Progenitor cell of endocrine pancreas (in vitro differentiated cells): ENCODE measurements around the gene ANO2. TPM values are rescaled to one million over a fixed set of nuclear protein-coding genes. Genes with fewer than 3 reads are reported as not detected.

ENCODE experiments used
- DNase-seq: peaks from one replicate; pipeline ENCODE4 v3.0.0; 2021; ENCODE audit warnings: low spot score; ENCODE audit not compliant: unreplicated experiment
- H3K27ac Mint-ChIP-seq: 2 replicates; pipeline ENCODE4 v1.8.0; 2021; ENCODE audit warnings: mild to moderate bottlenecking, moderate library complexity, mixed read lengths
- H3K27me3 Mint-ChIP-seq: 2 replicates; pipeline ENCODE4 v1.8.0; 2021; ENCODE audit warnings: mixed read lengths
- H3K36me3 Mint-ChIP-seq: 2 replicates; pipeline ENCODE4 v1.8.0; 2022; ENCODE audit warnings: mixed read lengths; ENCODE audit not compliant: insufficient read depth
- H3K4me1 Mint-ChIP-seq: 2 replicates; pipeline ENCODE4 v1.8.0; 2021; ENCODE audit warnings: low read depth, mixed read lengths
- H3K4me3 Mint-ChIP-seq: 2 replicates; pipeline ENCODE4 v1.8.0; 2021; ENCODE audit warnings: low read depth, mild to moderate bottlenecking, moderate library complexity, mixed read lengths
- H3K9me3 Mint-ChIP-seq: 2 replicates; pipeline ENCODE4 v1.8.0; 2021; ENCODE audit warnings: low read depth, mixed read lengths
- CTCF ChIP-seq: fragments of 200-600 bp; sonication (generic); IDR thresholded peaks from one replicate; pipeline ENCODE4 v1.5.0; 2021; ENCODE audit warnings: antibody characterized with exemption, mild to moderate bottlenecking; ENCODE audit not compliant: unreplicated experiment
- total RNA-seq: library from RNA; stranded (reverse); gene quantifications from 2 replicates; pipeline ENCODE4 v1.2.1, GENCODE V29; 2021

ANO2 gene
- total RNA-seq, 1 donor from 2014 or later: 2.8 TPM

GRCh38 chr12:5912011-5912410 lies 33.0 kb downstream of the ANO2 start:
- no peak overlapping the region for H3K4me3 Mint-ChIP-seq
- no peak for DNase-seq
- TF ChIP-seq CTCF: no peak
- no peaks in the 10 kb centered on the region for H3K9me3 Mint-ChIP-seq
- no peaks in the 10 kb centered on the region for H3K4me1 Mint-ChIP-seq
- H3K27ac Mint-ChIP-seq: no peak overlapping the region
- no peaks in the 10 kb centered on the region for H3K36me3 Mint-ChIP-seq
- peaks cover 37% of the 10 kb centered on the region for H3K27me3 Mint-ChIP-seq

- no peak overlapping the region for H3K27ac Mint-ChIP-seq
- no peaks in the 10 kb centered on the region for H3K4me1 Mint-ChIP-seq
- H3K9me3 Mint-ChIP-seq: no peaks in the 10 kb centered on the region
- DNase-seq: no peak
- H3K36me3 Mint-ChIP-seq: no peaks in the 10 kb centered on the region
- peaks cover 37% of the 10 kb centered on the region for H3K27me3 Mint-ChIP-seq
- no peak for TF ChIP-seq CTCF
- H3K4me3 Mint-ChIP-seq: no peak overlapping the region
Measured at GRCh38 chr12:5910790-5911548, 34.1 kb downstream of the ANO2 start.

GRCh38 chr12:5909560-5909959 lies 35.5 kb downstream of the ANO2 start:
- no peak for TF ChIP-seq CTCF
- no peaks in the 10 kb centered on the region for H3K9me3 Mint-ChIP-seq
- H3K36me3 Mint-ChIP-seq: no peaks in the 10 kb centered on the region
- H3K4me1 Mint-ChIP-seq: no peaks in the 10 kb centered on the region
- H3K27ac Mint-ChIP-seq: no peak overlapping the region
- DNase-seq: no peak
- peaks cover 46% of the 10 kb centered on the region for H3K27me3 Mint-ChIP-seq
- no peak overlapping the region for H3K4me3 Mint-ChIP-seq

GRCh38 chr12:5908251-5908650 lies 36.8 kb downstream of the ANO2 start:
- no peaks in the 10 kb centered on the region for H3K36me3 Mint-ChIP-seq
- peaks cover 55% of the 10 kb centered on the region for H3K27me3 Mint-ChIP-seq
- no peak overlapping the region for H3K27ac Mint-ChIP-seq
- H3K9me3 Mint-ChIP-seq: no peaks in the 10 kb centered on the region
- no peaks in the 10 kb centered on the region for H3K4me1 Mint-ChIP-seq
- no peak for TF ChIP-seq CTCF
- no peak for DNase-seq
- H3K4me3 Mint-ChIP-seq: no peak overlapping the region

GRCh38 chr12:5907807-5908206 lies 37.3 kb downstream of the ANO2 start:
- peaks cover 50% of the 10 kb centered on the region for H3K27me3 Mint-ChIP-seq
- H3K9me3 Mint-ChIP-seq: no peaks in the 10 kb centered on the region
- no peak for TF ChIP-seq CTCF
- H3K27ac Mint-ChIP-seq: no peak overlapping the region
- no peaks in the 10 kb centered on the region for H3K36me3 Mint-ChIP-seq
- no peak for DNase-seq
- no peaks in the 10 kb centered on the region for H3K4me1 Mint-ChIP-seq
- no peak overlapping the region for H3K4me3 Mint-ChIP-seq
